Psoas muscle (tissue), 8 donors: ENCODE results near the gene AMELX. TPM values are rescaled to one million over a fixed set of nuclear protein-coding genes. Genes with fewer than 3 reads are reported as not detected.

Source experiments
- ATAC-seq, 4 donors: fragments of 200-7000 bp; cut with Tn5 transposase; one replicate each; pipeline ENCODE4 v1.9.1; 2020; ENCODE audit warnings: moderate library complexity in 3 of 4, mild to moderate bottlenecking in 2 of 4
- DNase-seq, 2 donors: peaks; one replicate each; pipeline ENCODE4 v3.0.0-alpha.2; 2020
- H3K27ac ChIP-seq: fragments of 200-600 bp; one replicate; pipeline ENCODE4 v1.8.0; 2022
- H3K27me3 ChIP-seq, 3 donors: fragments of 200-600 bp in 1 of 3; one replicate each; pipeline versions ENCODE4 v1.6.1 to v1.8.0; 2013 to 2022; ENCODE audit warnings: low read length in 2 of 3, mild to moderate bottlenecking in 2 of 3, moderate library complexity in 1 of 3; ENCODE audit not compliant: insufficient read depth in 3 of 3
- H3K36me3 ChIP-seq, 2 donors: fragments of 200-600 bp in 1 of 2; one replicate each; pipeline versions ENCODE4 v1.6.1 to v1.8.0; 2013 to 2022; ENCODE audit warnings: low read depth in 1 of 2, mild to moderate bottlenecking in 1 of 2, moderate library complexity in 1 of 2; ENCODE audit not compliant: insufficient read depth in 1 of 2
- H3K4me1 ChIP-seq: fragments of 200-600 bp; one replicate; pipeline ENCODE4 v1.8.0; 2022
- H3K4me3 ChIP-seq: fragments of 200-600 bp; one replicate; pipeline ENCODE4 v1.8.0; 2022; ENCODE audit warnings: mild to moderate bottlenecking
- H3K9me3 ChIP-seq: fragments of 200-600 bp; one replicate; pipeline ENCODE4 v1.8.0; 2022
- WGBS, 3 donors: extraction: QIAGEN DNeasy Blood & Tissue Kit; methylation state at CpG; one replicate each; pipeline versions ENCODE4 v1.1.6 to v1.1.7; 2013; 5-methylcytosine and 5-hydroxymethylcytosine counted together
- intact Hi-C, 2 donors: fragments of 100-400 bp; cut with DNase I; formaldehyde crosslinking; loops; one replicate each; pipeline versions ENCODE4 v1.11.0 to v1.14.2; 2022
- polyA plus RNA-seq, 3 donors: library from polyadenylated mRNA; stranded (reverse); fragments of 200-250 nt; gene quantifications; one replicate each; pipeline ENCODE4 v1.2.3, GENCODE V29; 2013
- total RNA-seq, 4 donors: library from RNA; stranded (reverse); fragmentation: NEBNext Ultra II Directional in 2 of 4; extraction: Animal tissue kit (Norgen Biotek cat#: 25700) in 2 of 4; gene quantifications; one replicate each; pipeline versions ENCODE4 v1.2.1 to v1.2.4, GENCODE V29; 2021 to 2023
- TF ChIP-seq, protein P1 (sequence below): fragments of 200-600 bp; IDR thresholded peaks from one replicate; pipeline ENCODE4 v1.8.0; 2022; ENCODE audit warnings: antibody characterized with exemption
- donor health status: healthy with polysubstance abuse.
- donor health status: DM: no; HTN: no; CAD: no; lungs with moderate emphysema.
- donor health status: Bipolar disorder and iron deficiency.
- donor health status: healthy.
- donor health status: DM: yes; HTN: yes; CAD: no.
- donor health status: DM: no; HTN: no; CAD: no.
- donor health status: DM: no; HTN: no; CAD: no.
- donor health status: DM: yes; HTN: yes; CAD: no.

The AMELX gene
- total and polyA plus RNA-seq, 7 donors, result not detected

DNA sequence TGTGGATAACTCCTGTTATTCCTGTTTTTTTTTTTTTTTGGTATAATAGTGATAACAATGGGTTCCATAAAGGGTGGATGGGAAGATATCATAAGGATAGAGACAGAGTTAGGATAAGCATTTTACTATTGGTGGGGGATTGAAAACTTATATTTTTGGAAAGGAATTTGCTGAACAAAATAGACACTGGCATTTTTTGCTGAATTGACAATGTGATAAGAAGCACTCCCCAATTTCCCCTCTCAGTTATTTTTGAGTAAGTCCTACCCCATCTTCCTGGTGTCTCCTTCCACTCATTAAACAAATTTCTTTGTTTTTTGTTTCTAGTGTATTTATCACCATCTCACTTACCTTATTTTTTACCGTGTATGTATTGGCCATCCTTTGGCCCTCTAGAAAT is 55.8 kb downstream of the AMELX start:
- TF ChIP-seq, protein P1, sequence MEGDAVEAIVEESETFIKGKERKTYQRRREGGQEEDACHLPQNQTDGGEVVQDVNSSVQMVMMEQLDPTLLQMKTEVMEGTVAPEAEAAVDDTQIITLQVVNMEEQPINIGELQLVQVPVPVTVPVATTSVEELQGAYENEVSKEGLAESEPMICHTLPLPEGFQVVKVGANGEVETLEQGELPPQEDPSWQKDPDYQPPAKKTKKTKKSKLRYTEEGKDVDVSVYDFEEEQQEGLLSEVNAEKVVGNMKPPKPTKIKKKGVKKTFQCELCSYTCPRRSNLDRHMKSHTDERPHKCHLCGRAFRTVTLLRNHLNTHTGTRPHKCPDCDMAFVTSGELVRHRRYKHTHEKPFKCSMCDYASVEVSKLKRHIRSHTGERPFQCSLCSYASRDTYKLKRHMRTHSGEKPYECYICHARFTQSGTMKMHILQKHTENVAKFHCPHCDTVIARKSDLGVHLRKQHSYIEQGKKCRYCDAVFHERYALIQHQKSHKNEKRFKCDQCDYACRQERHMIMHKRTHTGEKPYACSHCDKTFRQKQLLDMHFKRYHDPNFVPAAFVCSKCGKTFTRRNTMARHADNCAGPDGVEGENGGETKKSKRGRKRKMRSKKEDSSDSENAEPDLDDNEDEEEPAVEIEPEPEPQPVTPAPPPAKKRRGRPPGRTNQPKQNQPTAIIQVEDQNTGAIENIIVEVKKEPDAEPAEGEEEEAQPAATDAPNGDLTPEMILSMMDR, result no peak
- Histone ChIP-seq H3K9me3 (no peaks in the 10 kb centered on the region), H3K4me3 (no peak overlapping the region), H3K27me3 (no peaks in the 10 kb centered on the region), H3K27ac (no peak overlapping the region), H3K4me1 (no peaks in the 10 kb centered on the region), H3K36me3 (no peaks in the 10 kb centered on the region)
- 63 to 93% (median 86%) methylated on average over 1 of the region's 1 CpG for WGBS, 3 donors
- intact Hi-C loops, result no loop called here
- ATAC-seq, result no peak
- no peak for DNase-seq

DNA sequence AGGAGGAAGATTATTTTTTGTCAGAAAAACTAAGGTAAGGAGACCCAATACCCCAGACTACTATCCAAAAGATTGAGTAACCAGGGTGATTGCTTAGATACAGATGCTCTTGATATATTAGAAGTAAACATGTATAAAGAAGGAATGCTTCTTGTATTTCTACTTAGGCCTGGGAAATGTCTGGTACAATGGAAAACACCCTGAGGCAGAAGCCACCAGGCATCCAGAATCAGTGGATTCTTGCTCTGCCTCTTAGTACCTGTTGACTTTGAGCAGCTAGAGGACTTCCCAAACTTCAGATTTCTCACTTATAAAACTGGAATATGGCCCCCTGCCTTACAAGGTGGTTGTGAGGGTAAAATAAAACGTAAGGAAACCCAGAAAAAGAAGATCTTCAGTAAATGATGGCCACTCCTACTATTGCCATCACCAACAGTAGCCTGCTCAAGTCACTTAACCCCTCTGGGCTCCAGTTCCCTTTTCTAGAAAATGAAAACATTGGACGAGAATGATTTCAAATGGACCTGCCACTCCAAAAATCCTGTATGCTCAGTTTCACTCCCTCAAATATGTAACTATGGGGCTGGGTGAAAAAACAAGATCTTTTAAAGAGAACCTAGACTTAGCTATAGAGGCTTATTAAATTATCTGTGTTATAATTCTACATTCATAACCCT is 56.6 kb downstream of the AMELX start:
- 42 to 69% (median 60%) methylated on average over 2 of the region's 2 CpGs for WGBS, 3 donors
- Histone ChIP-seq H3K4me3 (peak overlapping the region; percentile 48), H3K4me1 (no peaks in the 10 kb centered on the region), H3K27ac (no peak overlapping the region), H3K36me3 (no peaks in the 10 kb centered on the region), H3K9me3 (no peaks in the 10 kb centered on the region), H3K27me3 (no peaks in the 10 kb centered on the region)
- ATAC-seq (no peak), DNase-seq (no peak)
- TF ChIP-seq, protein P1, result no peak
- intact Hi-C loops, result no loop called here

Other genes starting within 250 kb of the AMELX start
- gene HCCS, start 182.1 kb upstream of the AMELX start, total RNA-seq, result 10 to 100 TPM; 32.6 to 60.4 (median 41.4) TPM
- 10 to 100 TPM; 53.8 to 91.6 (median 75.8) TPM for gene HCCS, start 182.1 kb upstream of the AMELX start, polyA plus RNA-seq